Measurements from ENCODE around the gene SORCS2.

Gene SORCS2

GRCh38 chr4:7714176-7714575, 521.8 kb downstream of the SORCS2 start:
- TF ChIP-seq CTCF (IDR thresholded peaks at IDR 0.05; ENCODE audit: low read depth, low read length) = no peak
- DNase-seq (ENCODE audit: low read depth in 2 of 2) = no peak
- no peak overlapping the region for H3K4me3 ChIP-seq (replicated peaks in 1 of 2; ENCODE audit: low read depth in 2 of 2, low read length in 2 of 2)

DNA sequence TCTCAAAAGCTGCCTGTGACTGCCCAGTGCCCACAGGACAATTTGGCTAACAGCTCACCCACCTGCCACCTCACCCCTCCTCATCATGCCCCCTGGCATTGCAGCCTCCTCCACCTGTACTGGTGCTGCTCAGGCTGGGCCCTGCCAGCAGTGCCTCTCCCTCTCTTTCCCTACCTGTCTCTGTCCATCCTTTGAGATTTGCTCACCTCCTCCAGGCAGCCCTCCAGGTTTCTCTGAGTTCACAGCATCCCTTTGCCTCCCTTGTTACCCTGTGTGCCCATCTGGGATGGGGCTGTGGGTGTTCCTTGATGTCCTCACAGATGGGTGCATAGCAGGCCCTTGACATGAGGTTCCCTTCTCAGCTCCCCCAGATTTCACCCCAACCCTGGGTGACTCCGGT, 522.4 kb downstream of the SORCS2 start:
- no peak for DNase-seq (ENCODE audit: low read depth in 2 of 2)
- TF ChIP-seq CTCF (IDR thresholded peaks at IDR 0.05; ENCODE audit: low read depth, low read length) = no peak
- H3K4me3 ChIP-seq (replicated peaks in 1 of 2; ENCODE audit: low read depth in 2 of 2, low read length in 2 of 2) = no peak overlapping the region

DNA sequence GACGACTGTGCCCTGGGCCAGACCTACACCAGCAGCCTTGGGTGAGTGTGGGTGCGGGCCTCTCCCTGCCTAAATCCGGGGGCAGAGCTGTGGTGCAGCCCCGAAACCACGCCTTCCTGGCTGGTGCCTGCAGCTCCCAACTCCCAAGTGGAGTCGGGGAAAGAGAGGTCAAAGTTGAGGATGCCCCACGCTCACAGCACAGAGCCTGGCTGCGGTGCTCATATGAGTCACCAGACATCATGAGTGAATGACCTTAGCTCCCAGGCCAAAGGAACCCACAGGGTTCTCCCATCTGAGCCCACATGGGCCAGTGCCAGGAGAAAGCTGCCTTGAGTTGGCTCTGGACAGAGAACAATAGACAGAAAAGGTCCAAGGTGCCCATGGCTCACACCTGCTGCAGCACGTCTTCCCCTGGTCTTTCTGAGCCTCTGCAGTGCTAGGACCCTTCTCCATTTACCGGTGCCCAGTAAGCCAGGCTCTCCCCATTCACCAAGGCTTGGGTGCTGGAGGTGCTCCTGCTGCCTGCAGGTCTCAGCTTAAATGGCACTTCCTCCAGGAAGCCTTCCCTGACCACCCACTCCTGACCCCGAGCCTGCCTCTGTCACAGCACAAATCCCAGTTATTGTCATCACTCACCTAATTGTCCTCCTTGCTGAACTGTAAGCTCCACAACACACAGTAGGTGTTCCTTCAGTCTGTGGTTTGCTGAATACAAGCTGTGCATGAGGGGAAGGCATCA, 523.1 kb downstream of the SORCS2 start:
- TF ChIP-seq CTCF (IDR thresholded peaks at IDR 0.05; ENCODE audit: low read depth, low read length) = no peak
- no peak overlapping the region for H3K4me3 ChIP-seq (replicated peaks in 1 of 2; ENCODE audit: low read depth in 2 of 2, low read length in 2 of 2)
- DNase-seq (ENCODE audit: low read depth in 2 of 2) = no peak

GRCh38 chr4:7716010-7716721, 523.8 kb downstream of the SORCS2 start:
- TF ChIP-seq CTCF (IDR thresholded peaks at IDR 0.05; ENCODE audit: low read depth, low read length) = no peak
- no peak for DNase-seq (ENCODE audit: low read depth in 2 of 2)
- H3K4me3 ChIP-seq (replicated peaks in 1 of 2; ENCODE audit: low read depth in 2 of 2, low read length in 2 of 2) = no peak overlapping the region

DNA sequence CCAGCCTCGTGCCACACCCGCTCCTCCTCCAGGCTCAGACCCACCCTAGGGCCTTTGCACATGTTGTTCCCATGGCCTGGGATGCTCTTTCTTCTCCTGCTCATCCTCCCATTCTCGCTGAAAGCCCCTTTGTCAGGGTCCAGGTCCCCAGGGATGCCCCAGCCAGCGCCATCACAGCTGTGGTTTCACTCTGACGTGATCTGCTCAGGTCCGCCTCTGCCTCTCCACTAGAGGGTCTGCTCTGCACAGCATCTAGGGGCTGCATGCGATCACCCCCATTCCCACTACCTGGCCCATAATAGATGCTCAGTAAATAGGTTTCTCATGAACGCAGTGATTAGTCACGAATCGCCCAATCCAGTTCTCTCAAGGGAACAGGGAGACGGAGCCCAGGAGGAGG, 524.8 kb downstream of the SORCS2 start:
- no peak for TF ChIP-seq CTCF (IDR thresholded peaks at IDR 0.05; ENCODE audit: low read depth, low read length)
- no peak for DNase-seq (ENCODE audit: low read depth in 2 of 2)
- H3K4me3 ChIP-seq (replicated peaks in 1 of 2; ENCODE audit: low read depth in 2 of 2, low read length in 2 of 2) = no peak overlapping the region

GRCh38 chr4:7717946-7718490, 525.7 kb downstream of the SORCS2 start:
- DNase-seq (ENCODE audit: low read depth in 2 of 2) = no peak
- TF ChIP-seq CTCF (IDR thresholded peaks at IDR 0.05; ENCODE audit: low read depth, low read length) = no peak

More at GRCh38 chr4:7717946-7718490, 525.7 kb downstream of the SORCS2 start:
- no peak overlapping the region for H3K4me3 ChIP-seq (replicated peaks in 1 of 2; ENCODE audit: low read depth in 2 of 2, low read length in 2 of 2)
